Keratinocyte (primary cell): ENCODE data around the gene AQP9. TPM values are rescaled to one million over a fixed set of nuclear protein-coding genes. Genes with fewer than 3 reads are reported as not detected.

ENCODE experiments used
- DNase-seq: peaks from one replicate; pipeline ENCODE4 v3.0.0-alpha.2; 2011; ENCODE audit warnings: low read depth, missing footprints, low spot score
- FAIRE-seq: peaks from 2 replicates; lab custom pipeline; 2011; peaks lifted over from hg19 to GRCh38; lab: Jason Lieb, UNC
- H2AFZ ChIP-seq: 2 replicates; pipeline ENCODE4 v1.6.0; 2012; ENCODE audit warnings: low read length, control low read depth, inconsistent platforms; ENCODE audit not compliant: control insufficient read depth
- H3K27ac ChIP-seq: 2 replicates; pipeline ENCODE4 v1.5.1; 2011; ENCODE audit warnings: low read length; ENCODE audit not compliant: control insufficient read depth, insufficient read depth
- H3K27me3 ChIP-seq: 3 replicates; pipeline ENCODE4 v1.6.0; 2011; ENCODE audit warnings: low read length; ENCODE audit not compliant: control insufficient read depth, insufficient read depth; ENCODE audit errors: extremely low read depth
- H3K36me3 ChIP-seq, 2 experiments: 2 replicates in 1 of 2; 3 replicates in 1 of 2; pipeline ENCODE4 v1.5.1; 2011; ENCODE audit warnings: low read length in 2 of 2, mild to moderate bottlenecking in 1 of 2; ENCODE audit not compliant: control insufficient read depth in 2 of 2, insufficient read depth in 2 of 2; ENCODE audit errors: extremely low read depth in 1 of 2
- H3K4me1 ChIP-seq: 3 replicates; pipeline ENCODE4 v1.5.1; 2011; ENCODE audit warnings: low read length; ENCODE audit not compliant: control insufficient read depth, insufficient read depth; ENCODE audit errors: extremely low read depth
- H3K4me2 ChIP-seq: 3 replicates; pipeline ENCODE4 v1.6.0; 2011; ENCODE audit warnings: low read depth, low read length; ENCODE audit not compliant: control insufficient read depth, insufficient read depth; ENCODE audit errors: extremely low read depth
- H3K4me3 ChIP-seq, 3 experiments: fragments of 200-600 bp in 1 of 3; sonication (generic) in 1 of 3; 2 replicates in 2 of 3; 3 replicates in 1 of 3; pipeline ENCODE4 v1.5.1; 2011 to 2016; ENCODE audit warnings: low read length in 3 of 3, mild to moderate bottlenecking in 3 of 3, control low read depth in 2 of 3, inconsistent platforms in 1 of 3, low read depth in 1 of 3, mixed read lengths in 1 of 3, mixed run types in 1 of 3, moderate library complexity in 1 of 3; ENCODE audit not compliant: control insufficient read depth in 2 of 3, insufficient read depth in 2 of 3; ENCODE audit errors: extremely low read depth in 1 of 3
- H3K79me2 ChIP-seq: 2 replicates; pipeline ENCODE4 v1.6.0; 2012; ENCODE audit warnings: low read length; ENCODE audit not compliant: control insufficient read depth, insufficient read depth
- H3K9ac ChIP-seq: 3 replicates; pipeline ENCODE4 v1.6.0; 2011; ENCODE audit warnings: low read length; ENCODE audit not compliant: control insufficient read depth, insufficient read depth; ENCODE audit errors: extremely low read depth
- H3K9me1 ChIP-seq: 3 replicates; pipeline ENCODE4 v1.6.0; 2011; ENCODE audit warnings: low read length; ENCODE audit not compliant: control insufficient read depth, insufficient read depth; ENCODE audit errors: extremely low read depth
- H3K9me3 ChIP-seq: 2 replicates; pipeline ENCODE4 v1.5.1; 2012; ENCODE audit warnings: low read depth, low read length; ENCODE audit not compliant: control insufficient read depth
- H4K20me1 ChIP-seq: 3 replicates; pipeline ENCODE4 v1.6.0; 2011; ENCODE audit warnings: low read length; ENCODE audit not compliant: control insufficient read depth, insufficient read depth; ENCODE audit errors: extremely low read depth
- EZH2 ChIP-seq: IDR thresholded peaks from one replicate; pipeline ENCODE4 v1.6.1; 2012; ENCODE audit warnings: inconsistent platforms, mild to moderate bottlenecking, low read length, moderate library complexity
- dilution Hi-C: fragments of 300-500 bp; cut with MboI; formaldehyde crosslinking; loops from one replicate; pipeline ENCODE4 v1.7.0; 2020; ENCODE audit warnings: low sequenced_read_pairs; ENCODE audit not compliant: extremely low pct_ligation_motif_present
- polyA plus RNA-seq, 5 experiments: library from polyadenylated mRNA; depleted of rRNA in 3 of 5; stranded (reverse) in 3 of 5; stranded (forward) in 1 of 5; unstranded in 1 of 5; fragments of >200 nt; gene quantifications; 1 replicate in 1 of 5; 2 replicates in 3 of 5; 3 replicates in 1 of 5; pipeline versions ENCODE4 v1.2.1 to v1.2.3, GENCODE V29; 2011 to 2012; ENCODE audit warnings: missing spikeins in 2 of 5, low read depth in 1 of 5, low replicate concordance in 1 of 5
- TF ChIP-seq, protein P1 (sequence below), 3 experiments: IDR thresholded peaks in 1 of 3; conservative IDR thresholded peaks in 1 of 3; optimal IDR thresholded peaks in 1 of 3; 2 replicates in 2 of 3; 3 replicates in 1 of 3; pipeline versions ENCODE3 to v1.5.1; 2011; ENCODE audit warnings: low read length in 3 of 3, mild to moderate bottlenecking in 3 of 3, moderate library complexity in 2 of 3, control low read depth in 1 of 3, inconsistent platforms in 1 of 3; ENCODE audit not compliant: insufficient read depth in 2 of 3; ENCODE audit errors: extremely low read depth in 1 of 3

The AQP9 gene
- polyA plus RNA-seq, 1 donor (not counting 4 experiments of a cell fraction or from before 2014, with no cell fraction given): 2.6 TPM

GRCh38 chr15:58164926-58165325 lies 26.7 kb downstream of the AQP9 start:
- H3K27me3 ChIP-seq: no peaks in the 10 kb centered on the region
- H2AFZ ChIP-seq: no peak overlapping the region
- no peak overlapping the region for H3K4me3 ChIP-seq
- no peaks in the 10 kb centered on the region for H3K9me1 ChIP-seq
- dilution Hi-C loops: no loop called here
- no peaks in the 10 kb centered on the region for H3K36me3 ChIP-seq
- FAIRE-seq: no peak
- H3K4me2 ChIP-seq: no peak overlapping the region
- H3K9ac ChIP-seq: no peak overlapping the region
- H3K27ac ChIP-seq: no peak overlapping the region
- DNase-seq: no peak
- no peaks in the 10 kb centered on the region for H4K20me1 ChIP-seq
- no peaks in the 10 kb centered on the region for H3K4me1 ChIP-seq
- no peaks in the 10 kb centered on the region for H3K9me3 ChIP-seq
- H3K79me2 ChIP-seq: no peaks in the 10 kb centered on the region
- TF ChIP-seq, protein P1, sequence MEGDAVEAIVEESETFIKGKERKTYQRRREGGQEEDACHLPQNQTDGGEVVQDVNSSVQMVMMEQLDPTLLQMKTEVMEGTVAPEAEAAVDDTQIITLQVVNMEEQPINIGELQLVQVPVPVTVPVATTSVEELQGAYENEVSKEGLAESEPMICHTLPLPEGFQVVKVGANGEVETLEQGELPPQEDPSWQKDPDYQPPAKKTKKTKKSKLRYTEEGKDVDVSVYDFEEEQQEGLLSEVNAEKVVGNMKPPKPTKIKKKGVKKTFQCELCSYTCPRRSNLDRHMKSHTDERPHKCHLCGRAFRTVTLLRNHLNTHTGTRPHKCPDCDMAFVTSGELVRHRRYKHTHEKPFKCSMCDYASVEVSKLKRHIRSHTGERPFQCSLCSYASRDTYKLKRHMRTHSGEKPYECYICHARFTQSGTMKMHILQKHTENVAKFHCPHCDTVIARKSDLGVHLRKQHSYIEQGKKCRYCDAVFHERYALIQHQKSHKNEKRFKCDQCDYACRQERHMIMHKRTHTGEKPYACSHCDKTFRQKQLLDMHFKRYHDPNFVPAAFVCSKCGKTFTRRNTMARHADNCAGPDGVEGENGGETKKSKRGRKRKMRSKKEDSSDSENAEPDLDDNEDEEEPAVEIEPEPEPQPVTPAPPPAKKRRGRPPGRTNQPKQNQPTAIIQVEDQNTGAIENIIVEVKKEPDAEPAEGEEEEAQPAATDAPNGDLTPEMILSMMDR (optimal IDR thresholded peaks at IDR 0.05 in 1 of 3, IDR thresholded peaks at IDR 0.05 in 1 of 3, conservative IDR thresholded peaks at IDR 0.05 in 1 of 3; ENCODE audit: extremely low read depth in 1 of 3, insufficient read depth in 2 of 3, low read length in 3 of 3): no peak
- TF ChIP-seq EZH2: no peak

GRCh38 chr15:58165661-58166060 lies 27.5 kb downstream of the AQP9 start:
- H3K9me1 ChIP-seq: no peaks in the 10 kb centered on the region
- no peaks in the 10 kb centered on the region for H3K9me3 ChIP-seq
- H2AFZ ChIP-seq: no peak overlapping the region
- no peak overlapping the region for H3K27ac ChIP-seq
- no peaks in the 10 kb centered on the region for H4K20me1 ChIP-seq
- no peak overlapping the region for H3K4me3 ChIP-seq
- FAIRE-seq (no peak), DNase-seq (no peak)
- H3K36me3 ChIP-seq: no peaks in the 10 kb centered on the region
- no peaks in the 10 kb centered on the region for H3K27me3 ChIP-seq
- H3K9ac ChIP-seq: no peak overlapping the region
- dilution Hi-C loops: no loop called here
- no peaks in the 10 kb centered on the region for H3K79me2 ChIP-seq
- no peaks in the 10 kb centered on the region for H3K4me1 ChIP-seq
- TF ChIP-seq, protein P1 (optimal IDR thresholded peaks at IDR 0.05 in 1 of 3, IDR thresholded peaks at IDR 0.05 in 1 of 3, conservative IDR thresholded peaks at IDR 0.05 in 1 of 3; ENCODE audit: extremely low read depth in 1 of 3, insufficient read depth in 2 of 3, low read length in 3 of 3): no peak
- no peak for TF ChIP-seq EZH2
- H3K4me2 ChIP-seq: no peak overlapping the region
